GM19395 (cell line): ENCODE data around the gene OXA1L.
"Not testable (repeated sequence)": the region's sequence is repeated elsewhere in the genome, so short reads cannot be mapped to it uniquely, and the experiment has no call there.

Experiments
- ATAC-seq: cut with Tn5 transposase; IDR thresholded peaks from one replicate; pipeline ENCODE4 v1.9.1; 2021; ENCODE audit warnings: mild to moderate bottlenecking, moderate library complexity; ENCODE audit not compliant: unreplicated experiment

The OXA1L gene

GRCh38 chr14:22798528-22798927, 32.0 kb downstream of the OXA1L start:
- ATAC-seq = no peak

GRCh38 chr14:22800346-22800745, 33.9 kb downstream of the OXA1L start:
- no peak for ATAC-seq

DNA sequence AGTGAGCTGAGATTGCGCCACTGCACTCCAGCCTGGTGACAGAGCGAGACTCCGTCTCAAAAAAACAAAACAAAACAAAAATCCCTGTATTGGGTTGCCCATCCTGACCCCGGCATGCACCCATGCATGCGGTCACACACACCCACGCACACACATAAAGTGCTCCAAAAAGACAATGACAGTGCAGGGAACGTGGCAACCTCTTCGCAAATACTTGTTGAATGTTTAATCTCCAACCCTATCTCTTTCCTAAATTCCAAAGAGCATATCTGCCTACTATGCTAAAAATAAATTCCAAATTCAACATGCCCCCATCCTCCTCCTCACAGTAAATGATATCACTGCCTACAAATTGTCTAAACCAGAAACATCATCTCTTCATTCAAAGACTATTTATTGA, 35.2 kb downstream of the OXA1L start:
- ATAC-seq = no peak

- peak; percentile 48 for ATAC-seq
Observed at GRCh38 chr14:22802860-22803686, 36.6 kb downstream of the OXA1L start.

GRCh38 chr14:22803687-22803974, 37.1 kb downstream of the OXA1L start:
- peak; percentile 56 for ATAC-seq

DNA sequence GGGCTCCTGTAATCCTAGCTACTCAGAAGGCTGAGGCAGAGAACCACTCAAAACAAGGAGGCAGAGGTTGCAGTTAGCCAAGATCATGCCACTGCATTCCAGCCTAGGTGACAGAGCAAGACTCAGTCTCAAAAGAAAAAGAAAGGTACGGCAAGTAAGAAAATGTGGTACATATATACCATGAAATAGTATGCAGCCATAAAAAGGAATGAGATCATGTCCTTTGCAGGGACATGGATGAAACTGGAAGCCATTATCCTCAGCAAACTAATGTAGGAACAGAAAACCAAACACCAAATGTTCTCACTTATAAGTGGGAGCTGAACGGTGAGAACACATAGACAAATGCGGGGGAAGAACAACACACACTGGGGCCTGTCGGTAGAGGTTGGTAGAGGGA, 38.7 kb downstream of the OXA1L start:
- not testable (repeated sequence) for ATAC-seq

- no peak for ATAC-seq
Observed at GRCh38 chr14:22807432-22808087, 41.1 kb downstream of the OXA1L start.

GRCh38 chr14:22808388-22809209, 42.1 kb downstream of the OXA1L start:
- no peak for ATAC-seq

DNA sequence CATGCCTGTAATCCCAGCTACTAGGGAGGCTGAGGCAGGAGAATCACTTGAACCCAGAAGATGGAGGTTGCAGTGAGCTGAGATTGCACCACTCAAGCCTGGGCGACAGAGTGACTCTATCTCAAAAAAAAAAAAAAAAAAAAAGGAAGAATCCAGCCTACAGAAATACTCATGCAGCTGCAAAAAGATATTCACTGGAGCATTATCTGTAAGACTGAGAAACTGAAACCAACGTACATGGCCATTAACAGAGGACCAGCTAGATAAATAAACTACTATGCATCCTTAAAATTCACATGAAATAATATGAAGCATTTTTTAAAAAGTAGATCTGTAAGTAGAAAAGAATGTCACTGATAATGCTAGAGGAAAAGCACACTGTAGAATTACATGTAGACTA, 45.2 kb downstream of the OXA1L start:
- no peak for ATAC-seq

DNA sequence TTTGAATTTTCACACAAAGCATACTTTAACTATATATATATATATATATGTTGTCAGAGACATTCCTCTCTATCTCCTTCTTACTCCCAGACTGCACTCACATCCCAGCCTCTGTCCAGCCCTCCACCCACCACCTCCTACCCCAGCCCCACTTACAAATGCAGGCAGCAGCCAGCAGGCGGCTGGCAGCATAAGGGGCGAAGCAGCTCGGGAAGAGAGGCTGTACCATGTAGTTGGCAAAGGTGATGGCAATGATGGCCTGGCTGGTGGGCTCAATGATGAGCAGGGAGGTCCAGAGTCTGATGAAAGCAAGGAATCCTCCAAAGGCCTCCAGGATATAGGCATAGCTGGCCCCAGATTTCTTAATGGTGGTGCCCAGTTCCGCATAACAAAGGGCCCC, 46.3 kb downstream of the OXA1L start:
- ATAC-seq = no peak

DNA sequence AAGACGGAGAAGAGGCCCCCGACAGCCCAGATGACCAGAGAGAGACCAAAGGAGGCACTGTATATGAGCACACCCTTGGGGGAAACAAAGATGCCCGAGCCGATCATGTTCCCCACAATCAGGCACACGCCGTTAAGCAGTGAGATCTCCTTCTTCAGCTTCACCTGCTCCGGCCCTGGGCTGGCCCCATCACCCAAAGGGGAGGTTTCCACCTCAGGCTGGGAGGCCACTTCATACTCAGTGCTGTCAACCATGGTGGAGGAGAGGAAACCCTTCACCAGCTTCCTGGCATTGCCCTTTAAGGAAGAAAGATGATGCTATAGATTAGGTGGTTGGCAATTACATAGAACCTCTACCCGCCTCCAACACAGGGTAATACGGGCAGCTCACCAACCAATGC, 46.7 kb downstream of the OXA1L start:
- ATAC-seq = no peak

DNA sequence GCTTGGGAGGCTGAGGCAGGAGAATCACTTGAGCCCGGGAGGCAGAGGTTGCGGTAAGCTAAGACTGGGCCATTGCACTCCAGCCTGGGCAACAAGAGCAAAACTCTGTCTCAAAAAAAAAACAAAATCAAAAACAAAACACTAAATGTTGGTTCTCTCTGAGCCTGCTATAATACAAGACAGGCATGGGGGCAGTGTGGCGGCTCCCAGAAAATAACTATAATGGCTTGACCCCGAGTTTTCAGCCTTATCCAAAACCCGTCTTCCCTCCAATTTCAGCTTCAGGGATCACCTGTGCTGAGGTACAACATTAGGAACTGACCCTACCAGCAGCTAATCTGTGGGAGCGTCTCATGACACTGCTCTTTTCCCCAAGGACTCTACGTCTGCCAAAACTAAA, 47.9 kb downstream of the OXA1L start:
- ATAC-seq = no peak

DNA sequence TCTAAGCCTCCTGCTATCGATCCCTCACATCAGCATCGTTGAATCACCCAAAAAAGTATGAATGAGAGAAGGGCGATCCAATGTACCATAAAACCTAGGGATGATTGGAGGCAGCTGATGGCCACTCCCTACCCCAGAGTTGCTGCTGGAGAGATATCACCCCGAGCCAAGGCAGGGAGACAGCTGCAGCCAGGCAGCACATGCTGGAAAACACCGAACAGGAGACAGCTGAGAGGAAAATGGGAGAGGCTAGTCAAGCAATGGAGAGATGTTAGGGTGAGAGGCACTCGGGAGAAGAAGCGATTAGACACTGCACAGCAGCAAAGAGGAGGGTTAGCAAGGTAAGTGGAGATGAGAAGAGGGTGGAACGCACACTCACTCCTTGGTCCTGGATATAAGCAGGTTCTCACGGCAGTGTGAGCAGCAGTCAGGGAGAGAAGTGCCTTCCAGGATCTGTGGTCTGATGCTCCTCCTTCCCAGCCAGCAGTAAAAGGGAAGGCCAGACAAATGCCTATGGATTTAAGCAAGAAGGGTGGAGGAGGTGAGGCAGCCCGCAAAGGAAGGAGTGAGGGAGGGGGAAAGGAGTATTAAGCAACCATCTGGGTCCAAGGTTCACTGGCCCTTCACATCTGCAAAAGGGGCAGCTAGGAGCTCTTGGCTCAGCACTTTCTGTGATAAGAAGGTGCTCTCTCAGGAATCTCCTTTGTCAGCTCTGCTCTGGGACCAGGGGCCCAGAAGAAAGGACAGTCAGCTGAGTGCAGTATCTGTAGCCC, 48.6 kb downstream of the OXA1L start, which contains the start of gene SLC7A7:
Gene SLC7A7 (minus strand): TSS at position 495 of the 773 bp plus-strand sequence. CDS start 2,037 bp downstream, outside the sequence.
- ATAC-seq = peak; percentile 9

DNA sequence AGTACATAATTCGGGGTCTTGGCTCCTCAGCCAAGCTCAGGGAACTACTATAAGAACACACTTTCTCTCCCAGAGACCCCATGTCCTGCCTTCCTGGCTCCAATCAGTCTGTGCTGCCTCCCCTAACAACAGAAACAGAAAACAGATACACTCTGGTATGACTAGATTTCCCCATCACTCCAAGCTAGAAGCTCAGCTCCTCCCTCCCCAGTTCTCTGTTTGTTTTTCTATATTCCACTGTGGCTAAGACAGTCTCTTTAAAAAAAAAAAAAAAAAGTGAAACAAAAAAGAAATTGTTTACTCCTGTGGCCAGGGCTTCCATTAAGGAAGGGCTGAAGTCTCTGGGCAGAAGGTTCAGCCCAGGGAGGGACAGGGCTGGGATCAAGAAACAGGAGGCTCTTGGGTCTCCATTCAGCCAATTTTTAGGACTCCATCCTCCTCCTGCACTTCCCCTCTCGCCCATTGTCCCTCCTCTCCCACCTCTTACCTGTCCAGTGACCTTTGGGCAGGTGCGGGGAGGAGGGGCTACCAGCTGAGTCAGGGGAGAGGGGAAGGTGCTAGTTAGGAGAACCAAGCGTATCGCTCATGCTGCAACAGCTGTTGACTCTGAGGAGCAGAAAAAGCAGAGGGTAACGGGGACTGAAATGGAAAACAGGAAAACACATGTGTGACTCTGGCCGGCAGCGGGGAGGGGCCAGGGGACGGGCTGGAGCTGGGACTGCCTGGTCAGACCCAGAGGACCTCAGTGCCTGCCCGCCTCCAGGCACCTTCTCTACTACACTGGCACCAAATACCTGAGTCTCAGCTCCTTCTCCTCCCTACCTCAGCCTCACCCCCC, 52.9 kb downstream of the OXA1L start:
- ATAC-seq = no peak

GRCh38 chr14:22820731-22821130, 54.2 kb downstream of the OXA1L start:
- no peak for ATAC-seq

DNA sequence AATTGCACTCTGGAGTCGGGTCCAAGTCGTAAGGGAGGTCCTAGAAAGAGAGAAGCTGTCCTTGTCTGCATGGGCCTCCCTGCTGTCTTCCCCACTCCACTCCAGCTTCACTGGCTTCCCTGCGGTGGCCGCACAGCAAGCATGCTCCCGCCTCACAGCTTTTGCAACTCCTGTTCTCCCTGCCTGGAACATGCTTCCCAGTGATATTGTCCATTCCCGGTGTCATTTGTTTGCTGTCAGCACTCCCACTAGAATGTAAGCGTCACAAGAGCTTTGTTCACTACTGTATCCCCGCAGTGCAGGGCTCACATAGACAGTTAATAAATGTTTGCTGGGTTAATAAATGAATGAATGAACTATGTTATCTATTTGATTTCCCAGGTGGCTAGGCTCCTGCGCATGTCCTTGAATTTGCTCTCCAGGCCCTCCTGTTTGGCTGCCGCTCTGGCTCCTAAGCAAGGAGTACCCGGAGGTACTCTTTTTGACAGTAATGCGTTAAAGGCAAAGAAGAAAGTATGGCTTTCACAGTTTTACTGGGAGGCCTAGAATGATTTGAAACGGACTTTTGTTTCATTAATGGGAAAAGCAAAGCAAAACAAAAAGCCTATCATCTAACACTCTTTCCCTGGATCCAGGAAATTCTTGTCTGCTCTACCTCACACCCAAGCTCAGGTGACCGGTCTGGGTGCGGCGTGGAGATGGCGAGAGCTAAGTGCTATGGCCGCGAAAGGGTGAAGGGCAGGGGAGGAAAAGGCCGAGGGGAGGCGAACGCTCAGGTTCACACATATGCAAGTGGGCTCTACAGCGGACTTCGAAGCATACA, 54.9 kb downstream of the OXA1L start:
- ATAC-seq = no peak

DNA sequence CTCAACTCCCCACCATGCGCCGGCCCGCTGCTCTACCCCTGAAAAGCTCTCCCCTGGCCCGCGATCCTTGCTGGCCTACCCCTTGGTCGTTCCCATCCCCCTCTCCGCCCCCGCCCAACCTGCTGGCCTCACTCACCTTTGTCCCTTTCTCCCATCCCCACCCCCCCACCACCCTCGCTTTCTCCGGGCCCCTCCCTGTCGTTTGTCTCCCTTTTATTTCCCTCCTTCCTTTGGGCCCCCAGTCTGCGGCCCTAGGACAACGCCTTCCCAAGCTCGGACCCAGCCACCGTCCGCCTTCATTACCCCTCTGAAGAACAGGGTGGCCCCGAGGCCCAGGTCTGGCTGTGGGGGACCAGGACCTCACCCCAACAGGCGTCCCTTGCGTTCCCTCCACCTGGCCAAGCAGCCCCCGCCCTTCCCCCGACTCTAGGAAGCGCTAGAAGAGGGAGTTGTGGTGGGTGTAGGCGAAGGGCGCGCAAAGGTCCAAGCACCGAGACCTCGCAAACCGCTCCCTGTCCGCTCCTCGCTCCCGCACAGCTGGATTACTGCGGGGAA, 55.6 kb downstream of the OXA1L start:
- ATAC-seq = no peak
